Liver (tissue), 9 donors: ENCODE results near the gene PCDH1. TPM values are rescaled to one million over a fixed set of nuclear protein-coding genes. Genes with fewer than 3 reads are reported as not detected.
"Not testable (repeated sequence)": the region's sequence is repeated elsewhere in the genome, so short reads cannot be mapped to it uniquely, and the experiment has no call there.

Experiments
- DNase-seq: peaks from one replicate; pipeline ENCODE4 v3.0.0-alpha.2; 2017; ENCODE audit warnings: low spot score
- H3K27ac ChIP-seq, 2 donors: one replicate each; pipeline ENCODE4 v1.7.0; 2013; ENCODE audit warnings: inconsistent platforms in 2 of 2, low read length in 2 of 2, control low read depth in 1 of 2, low read depth in 1 of 2, mild to moderate bottlenecking in 1 of 2
- H3K27me3 ChIP-seq, 4 donors: one replicate each; pipeline versions ENCODE4 v1.6.1 to v1.7.0; 2013; ENCODE audit warnings: low read length in 3 of 4, inconsistent platforms in 1 of 4, mild to moderate bottlenecking in 1 of 4, moderate library complexity in 1 of 4; ENCODE audit not compliant: control insufficient read depth in 4 of 4, insufficient read depth in 4 of 4
- H3K36me3 ChIP-seq, 4 donors: one replicate each; pipeline versions ENCODE4 v1.6.1 to v1.7.0; 2013; ENCODE audit warnings: low read length in 3 of 4, mild to moderate bottlenecking in 3 of 4, low read depth in 1 of 4, moderate library complexity in 1 of 4; ENCODE audit not compliant: control insufficient read depth in 4 of 4, insufficient read depth in 3 of 4
- H3K4me1 ChIP-seq, 4 donors: one replicate each; pipeline versions ENCODE4 v1.6.1 to v1.7.0; 2013; ENCODE audit warnings: low read length in 3 of 4, mild to moderate bottlenecking in 3 of 4, moderate library complexity in 1 of 4; ENCODE audit not compliant: control insufficient read depth in 4 of 4, insufficient read depth in 4 of 4
- H3K4me3 ChIP-seq, 3 donors: one replicate each; pipeline versions ENCODE4 v1.6.1 to v1.7.0; 2013; ENCODE audit warnings: low read length in 3 of 3, control low read depth in 1 of 3, low read depth in 1 of 3, mild to moderate bottlenecking in 1 of 3
- H3K9ac ChIP-seq, 2 donors: one replicate each; pipeline ENCODE4 v1.7.0; 2013; ENCODE audit warnings: low read length in 2 of 2, mild to moderate bottlenecking in 2 of 2, moderate library complexity in 2 of 2, control low read depth in 1 of 2, low read depth in 1 of 2
- H3K9me3 ChIP-seq, 4 donors: one replicate each; pipeline versions ENCODE4 v1.6.1 to v1.7.0; 2013; ENCODE audit warnings: low read length in 3 of 4; ENCODE audit not compliant: control insufficient read depth in 4 of 4
- ATF3 ChIP-seq: IDR thresholded peaks from 2 replicates; pipeline ENCODE4 v1.6.1; 2016; ENCODE audit warnings: antibody characterized with exemption
- CTCF ChIP-seq: fragments of 150-350 bp; IDR thresholded peaks from 2 replicates; pipeline ENCODE4 v1.5.1; 2017; ENCODE audit warnings: improper control_type of control experiment, low read depth, low read length; ENCODE audit not compliant: missing input control
- EGR1 ChIP-seq, 2 donors: IDR thresholded peaks; 2 replicates each; pipeline ENCODE4 v1.6.1; 2016 to 2018; ENCODE audit warnings: antibody characterized with exemption in 2 of 2, low read depth in 2 of 2
- FOXA1 ChIP-seq: IDR thresholded peaks from 2 replicates; pipeline ENCODE4 v1.6.1; 2016; ENCODE audit warnings: antibody characterized with exemption
- FOXA2 ChIP-seq: IDR thresholded peaks from 2 replicates; pipeline ENCODE4 v1.6.1; 2016; ENCODE audit warnings: antibody characterized with exemption
- GABPA ChIP-seq, 2 donors: IDR thresholded peaks in 1 of 2; conservative IDR thresholded peaks in 1 of 2; 2 replicates each; pipeline ENCODE4 v1.6.1; 2016; ENCODE audit warnings: antibody characterized with exemption in 2 of 2, mild to moderate bottlenecking in 1 of 2, moderate library complexity in 1 of 2
- JUND ChIP-seq, 2 donors: IDR thresholded peaks; 2 replicates each; pipeline ENCODE4 v1.6.1; 2016; ENCODE audit warnings: antibody characterized with exemption in 2 of 2
- NR2F2 ChIP-seq: IDR thresholded peaks from 2 replicates; pipeline ENCODE4 v1.6.1; 2016; ENCODE audit warnings: antibody characterized with exemption
- REST ChIP-seq: IDR thresholded peaks from 2 replicates; pipeline ENCODE4 v1.6.1; 2016; ENCODE audit warnings: antibody characterized with exemption, mild to moderate bottlenecking
- SP1 ChIP-seq: IDR thresholded peaks from 2 replicates; pipeline ENCODE4 v1.6.1; 2018; ENCODE audit warnings: antibody characterized with exemption, mild to moderate bottlenecking
- TAF1 ChIP-seq: conservative IDR thresholded peaks from 2 replicates; pipeline ENCODE4 v1.6.1; 2016; ENCODE audit warnings: antibody characterized with exemption, mild to moderate bottlenecking
- YY1 ChIP-seq: IDR thresholded peaks from 2 replicates; pipeline ENCODE4 v1.6.1; 2016; ENCODE audit warnings: antibody characterized with exemption, mild to moderate bottlenecking
- WGBS: extraction: QIAGEN DNeasy Blood & Tissue Kit; methylation state at CpG from one replicate; pipeline ENCODE4 v1.1.7; 2013; 5-methylcytosine and 5-hydroxymethylcytosine counted together
- polyA plus RNA-seq, 2 donors: library from polyadenylated mRNA; stranded (reverse) in 1 of 2; unstranded in 1 of 2; fragments of 200-250 nt in 1 of 2; fragments of >200 nt in 1 of 2; fragmentation: Nextera tagmentation in 1 of 2; extraction: Ambion mirVana in 1 of 2; gene quantifications; one replicate each; pipeline versions ENCODE4 v1.2.1 to v1.2.3, GENCODE V29; 2013 to 2015
- total RNA-seq, 2 donors: library from RNA; depleted of rRNA; stranded (reverse); fragments of >200 nt; gene quantifications; one replicate each; pipeline ENCODE4 v1.2.3, GENCODE V29; 2014
- donor health status: healthy.
- donor health status: healthy.
- donor health status: healthy.
- donor health status: healthy.
- donor health status: healthy.

The PCDH1 gene
- total and polyA plus RNA-seq, 4 donors = 9.3 to 52.8 (median 15.0) TPM

GRCh38 chr5:141822144-141822543 lies 56.1 kb downstream of the PCDH1 start:
- Histone ChIP-seq H3K4me1 (no peaks in the 10 kb centered on the region), H3K27ac (no peak overlapping the region), H3K9me3 (no peaks in the 10 kb centered on the region), H3K27me3 (no peaks in the 10 kb centered on the region), H3K9ac (no peak overlapping the region), H3K4me3 (no peak overlapping the region), H3K36me3 (no peaks in the 10 kb centered on the region)
- TF ChIP-seq FOXA2 (no peak), JUND (IDR thresholded peaks at IDR 0.05) (no peak), NR2F2 (no peak), REST (no peak), SP1 (no peak), ATF3 (no peak), GABPA (IDR thresholded peaks at IDR 0.05 in 1 of 2, conservative IDR thresholded peaks at IDR 0.05 in 1 of 2) (no peak), EGR1 (IDR thresholded peaks at IDR 0.05; ENCODE audit: low read depth in 2 of 2) (no peak), CTCF (no peak), TAF1 (no peak)
- WGBS = 56% methylated on average over 2 of the region's 2 CpGs
- no peak for DNase-seq

GRCh38 chr5:141821430-141821925 lies 56.7 kb downstream of the PCDH1 start:
- TF ChIP-seq YY1 (no peak), NR2F2 (no peak), FOXA1 (no peak), REST (no peak), SP1 (no peak), TAF1 (no peak)
- H3K4me3 ChIP-seq = no peak overlapping the region
- 86% methylated on average over 3 of the region's 3 CpGs for WGBS
- no peaks in the 10 kb centered on the region for H3K4me1 ChIP-seq
- DNase-seq = no peak
- no peaks in the 10 kb centered on the region for H3K27me3 ChIP-seq
- H3K27ac ChIP-seq = no peak overlapping the region
- H3K9ac ChIP-seq = no peak overlapping the region
- H3K36me3 ChIP-seq = no peaks in the 10 kb centered on the region
- H3K9me3 ChIP-seq = no peaks in the 10 kb centered on the region

GRCh38 chr5:141820686-141821085 lies 57.5 kb downstream of the PCDH1 start:
- H3K4me3 ChIP-seq, H3K36me3 ChIP-seq, DNase-seq, H3K4me1 ChIP-seq, H3K9me3 ChIP-seq, H3K9ac ChIP-seq, H3K27ac ChIP-seq, H3K27me3 ChIP-seq: not testable (repeated sequence)
- WGBS = 94% methylated on average over 15 of the region's 15 CpGs
